ENCODE data around the gene TMEM82.
A peak's percentile ranks its signal among the peaks of the same experiment; 100 is the strongest.

TMEM82 gene

GRCh38 chr1:15739745-15740144 is 2.6 kb upstream of the TMEM82 start:
- no peaks in the 10 kb centered on the region for H3K9me3 ChIP-seq (ENCODE audit: control insufficient read depth, insufficient read depth, low read depth, low read length)
- no peak for TF ChIP-seq KLF1 (tag by site-specific recombination; IDR thresholded peaks at IDR 0.05)
- TF ChIP-seq, protein P1, sequence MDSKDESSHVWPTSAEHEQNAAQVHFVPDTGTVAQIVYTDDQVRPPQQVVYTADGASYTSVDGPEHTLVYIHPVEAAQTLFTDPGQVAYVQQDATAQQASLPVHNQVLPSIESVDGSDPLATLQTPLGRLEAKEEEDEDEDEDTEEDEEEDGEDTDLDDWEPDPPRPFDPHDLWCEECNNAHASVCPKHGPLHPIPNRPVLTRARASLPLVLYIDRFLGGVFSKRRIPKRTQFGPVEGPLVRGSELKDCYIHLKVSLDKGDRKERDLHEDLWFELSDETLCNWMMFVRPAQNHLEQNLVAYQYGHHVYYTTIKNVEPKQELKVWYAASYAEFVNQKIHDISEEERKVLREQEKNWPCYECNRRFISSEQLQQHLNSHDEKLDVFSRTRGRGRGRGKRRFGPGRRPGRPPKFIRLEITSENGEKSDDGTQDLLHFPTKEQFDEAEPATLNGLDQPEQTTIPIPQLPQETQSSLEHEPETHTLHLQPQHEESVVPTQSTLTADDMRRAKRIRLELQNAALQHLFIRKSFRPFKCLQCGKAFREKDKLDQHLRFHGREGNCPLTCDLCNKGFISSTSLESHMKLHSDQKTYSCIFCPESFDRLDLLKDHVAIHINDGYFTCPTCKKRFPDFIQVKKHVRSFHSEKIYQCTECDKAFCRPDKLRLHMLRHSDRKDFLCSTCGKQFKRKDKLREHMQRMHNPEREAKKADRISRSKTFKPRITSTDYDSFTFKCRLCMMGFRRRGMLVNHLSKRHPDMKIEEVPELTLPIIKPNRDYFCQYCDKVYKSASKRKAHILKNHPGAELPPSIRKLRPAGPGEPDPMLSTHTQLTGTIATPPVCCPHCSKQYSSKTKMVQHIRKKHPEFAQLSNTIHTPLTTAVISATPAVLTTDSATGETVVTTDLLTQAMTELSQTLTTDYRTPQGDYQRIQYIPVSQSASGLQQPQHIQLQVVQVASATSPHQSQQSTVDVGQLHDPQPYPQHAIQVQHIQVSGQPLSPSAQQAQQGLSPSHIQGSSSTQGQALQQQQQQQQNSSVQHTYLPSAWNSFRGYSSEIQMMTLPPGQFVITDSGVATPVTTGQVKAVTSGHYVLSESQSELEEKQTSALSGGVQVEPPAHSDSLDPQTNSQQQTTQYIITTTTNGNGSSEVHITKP (tag by site-specific recombination; IDR thresholded peaks at IDR 0.05), result no peak
- TF ChIP-seq, protein P2, sequence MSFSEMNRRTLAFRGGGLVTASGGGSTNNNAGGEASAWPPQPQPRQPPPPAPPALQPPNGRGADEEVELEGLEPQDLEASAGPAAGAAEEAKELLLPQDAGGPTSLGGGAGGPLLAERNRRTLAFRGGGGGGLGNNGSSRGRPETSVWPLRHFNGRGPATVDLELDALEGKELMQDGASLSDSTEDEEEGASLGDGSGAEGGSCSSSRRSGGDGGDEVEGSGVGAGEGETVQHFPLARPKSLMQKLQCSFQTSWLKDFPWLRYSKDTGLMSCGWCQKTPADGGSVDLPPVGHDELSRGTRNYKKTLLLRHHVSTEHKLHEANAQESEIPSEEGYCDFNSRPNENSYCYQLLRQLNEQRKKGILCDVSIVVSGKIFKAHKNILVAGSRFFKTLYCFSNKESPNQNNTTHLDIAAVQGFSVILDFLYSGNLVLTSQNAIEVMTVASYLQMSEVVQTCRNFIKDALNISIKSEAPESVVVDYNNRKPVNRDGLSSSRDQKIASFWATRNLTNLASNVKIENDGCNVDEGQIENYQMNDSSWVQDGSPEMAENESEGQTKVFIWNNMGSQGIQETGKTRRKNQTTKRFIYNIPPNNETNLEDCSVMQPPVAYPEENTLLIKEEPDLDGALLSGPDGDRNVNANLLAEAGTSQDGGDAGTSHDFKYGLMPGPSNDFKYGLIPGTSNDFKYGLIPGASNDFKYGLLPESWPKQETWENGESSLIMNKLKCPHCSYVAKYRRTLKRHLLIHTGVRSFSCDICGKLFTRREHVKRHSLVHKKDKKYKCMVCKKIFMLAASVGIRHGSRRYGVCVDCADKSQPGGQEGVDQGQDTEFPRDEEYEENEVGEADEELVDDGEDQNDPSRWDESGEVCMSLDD (tag by site-specific recombination; IDR thresholded peaks at IDR 0.05), result no peak
- TF ChIP-seq ZNF658 (tag by site-specific recombination; IDR thresholded peaks at IDR 0.05), result no peak
- no peak for TF ChIP-seq ZNF248 (tag by site-specific recombination; IDR thresholded peaks at IDR 0.05)
- no peak for TF ChIP-seq SP2 (tag by site-specific recombination; IDR thresholded peaks at IDR 0.05)
- TF ChIP-seq ZNF701 (tag by site-specific recombination; IDR thresholded peaks at IDR 0.05), result no peak
- no peak for TF ChIP-seq ZNF24 (tag by site-specific recombination; IDR thresholded peaks at IDR 0.05)
- peaks cover 0 to 8% of the 10 kb centered on the region in 2 experiments; a peak in 1 of 3 replicates for H3K36me3 ChIP-seq (ENCODE audit: control insufficient read depth in 2 of 2, insufficient read depth in 1 of 2, low read length in 2 of 2)
- no peak overlapping the region for H3K4me3 ChIP-seq (ENCODE audit: low read depth, low read length)
- POLR2A ChIA-PET, result interaction anchor here (0.6 to 1.2 kb wide), 2 partner anchors 16 to 144 kb away, joined by 3 to 4 read pairs; no protein-coding TSS in a partner anchor
- CTCF ChIA-PET, result interaction anchor here (1.4 to 2.5 kb wide), 4 partner anchors 8 to 146 kb away, joined by 3 to 15 read pairs (median 12); no protein-coding TSS in a partner anchor
- no peak overlapping the region for H3K27ac ChIP-seq (ENCODE audit: extremely low read depth, low read depth, low read length)
- no peaks in the 10 kb centered on the region for H3K4me1 ChIP-seq (ENCODE audit: control insufficient read depth, insufficient read depth, low read length)

- no peak overlapping the region for H3K4me3 ChIP-seq (ENCODE audit: low read depth, low read length)
- H3K4me1 ChIP-seq (ENCODE audit: control insufficient read depth, insufficient read depth, low read length), result no peaks in the 10 kb centered on the region
- H3K9me3 ChIP-seq (ENCODE audit: control insufficient read depth, insufficient read depth, low read depth, low read length), result no peaks in the 10 kb centered on the region
- H3K36me3 ChIP-seq (ENCODE audit: control insufficient read depth in 2 of 2, insufficient read depth in 1 of 2, low read length in 2 of 2), result no peaks in the 10 kb centered on the region
- ChIA-PET POLR2A (interaction anchor here (0.5 to 0.7 kb wide), 3 partner anchors 21 to 218 kb away, joined by 3 to 9 read pairs (median 4); no protein-coding TSS in a partner anchor), CTCF (interaction anchor here (0.5 to 2.5 kb wide), 37 partner anchors 9 to 600 kb away, joined by 3 to 15 read pairs (median 4); no protein-coding TSS in a partner anchor)
- no peak overlapping the region for H3K27ac ChIP-seq (ENCODE audit: extremely low read depth, low read depth, low read length)
- TF ChIP-seq PRDM1 (tag by site-specific recombination; IDR thresholded peaks at IDR 0.05) (no peak), ZNF184 (tag by site-specific recombination; IDR thresholded peaks at IDR 0.05) (no peak), ZNF791 (tag by site-specific recombination; IDR thresholded peaks at IDR 0.05) (no peak), SCRT1 (tag by site-specific recombination; IDR thresholded peaks at IDR 0.05; ENCODE audit: borderline replicate concordance) (peak; percentile 98), KLF17 (tag by site-specific recombination; IDR thresholded peaks at IDR 0.05) (peak; percentile 52; the same call in 1 of the 2 replicates), ZNF600 (tag by site-specific recombination; IDR thresholded peaks at IDR 0.05) (peak; percentile 80), ZNF658 (tag by site-specific recombination; IDR thresholded peaks at IDR 0.05) (no peak), ZFHX2 (tag by site-specific recombination; conservative IDR thresholded peaks at IDR 0.05) (peak; percentile 57; the same call in 1 of the 2 replicates), CTCF (tag by site-specific recombination; IDR thresholded peaks at IDR 0.05) (peak; percentile 93), INSM2 (tag by site-specific recombination; IDR thresholded peaks at IDR 0.05) (0 out of 2 replicates have a peak, but pooled peaks have one; percentile 30), ZEB2 (tag by site-specific recombination; IDR thresholded peaks at IDR 0.05) (peak; percentile 73; the same call in 1 of the 2 replicates), FEZF1 (tag by site-specific recombination; IDR thresholded peaks at IDR 0.05) (no peak)
Measured at GRCh38 chr1:15740924-15741850, 1.1 kb upstream of the TMEM82 start.
